Ovary (tissue), 3 donors: ENCODE measurements around the gene SSB.

Experiments
- CTCF ChIP-seq, 3 donors: fragments of 450-650 bp in 2 of 3; fragments of 200-600 bp in 1 of 3; IDR thresholded peaks; one replicate each; pipeline versions ENCODE4 v1.5.1 to v1.8.0; 2016 to 2022; ENCODE audit warnings: antibody characterized with exemption in 3 of 3, mild to moderate bottlenecking in 1 of 3
- EP300 ChIP-seq: sonication (generic); formaldehyde crosslinking; IDR thresholded peaks from one replicate; pipeline ENCODE4 v1.6.1; 2017; ENCODE audit warnings: antibody characterized with exemption
- POLR2A ChIP-seq: fragments of 450-650 bp; IDR thresholded peaks from one replicate; pipeline ENCODE4 v1.6.1; 2017; ENCODE audit warnings: antibody characterized with exemption, mild to moderate bottlenecking, moderate library complexity
- donor health status: DM: no; HTN: no; CAD: no.

DNA sequence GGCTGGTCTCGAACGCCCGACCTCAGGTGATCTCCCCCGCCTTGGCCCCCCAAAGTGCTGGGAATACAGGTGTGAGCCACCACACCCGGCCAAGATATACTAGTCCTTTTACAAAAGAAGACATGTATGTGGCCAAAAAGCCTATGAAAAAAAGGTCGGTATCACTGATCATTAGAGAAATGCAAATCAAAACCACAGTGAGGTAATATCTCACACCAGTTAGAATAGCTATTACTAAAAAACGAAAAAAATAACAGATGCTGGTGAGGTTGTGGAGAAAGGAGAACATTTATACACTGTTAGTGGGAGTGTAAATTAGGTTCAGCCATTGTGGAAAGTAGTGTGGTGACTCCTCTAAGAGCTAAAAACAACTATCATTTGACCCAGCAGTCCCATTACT, 38.7 kb upstream of the SSB start:
- no peak for TF ChIP-seq POLR2A
- no peak for TF ChIP-seq CTCF (IDR thresholded peaks at IDR 0.05)
- no peak for TF ChIP-seq EP300
